Testis (tissue), 3 donors: ENCODE data around the gene NLRP3. TPM values are rescaled to one million over a fixed set of nuclear protein-coding genes. Genes with fewer than 3 reads are reported as not detected.
"Not testable (repeated sequence)": the region's sequence is repeated elsewhere in the genome, so short reads cannot be mapped to it uniquely, and the experiment has no call there.

Experiments
- DNase-seq: peaks from one replicate; pipeline ENCODE4 v3.0.0-alpha.2; 2019
- H3K27ac ChIP-seq, 2 donors: fragments of 200-600 bp; sonication (generic); one replicate each; pipeline ENCODE4 v1.5.1; 2019
- H3K27me3 ChIP-seq: fragments of 200-600 bp; sonication (generic); one replicate; pipeline ENCODE4 v1.5.1; 2019
- H3K36me3 ChIP-seq: fragments of 200-600 bp; sonication (generic); one replicate; pipeline ENCODE4 v1.5.1; 2017; ENCODE audit warnings: low read depth; ENCODE audit errors: missing control alignments
- H3K4me1 ChIP-seq: fragments of 200-600 bp; sonication (generic); one replicate; pipeline ENCODE4 v1.5.1; 2019
- H3K4me3 ChIP-seq, 2 donors: fragments of 200-600 bp; sonication (generic); one replicate each; pipeline ENCODE4 v1.5.1; 2017 to 2019
- H3K9me3 ChIP-seq: fragments of 200-600 bp; sonication (generic); one replicate; pipeline ENCODE4 v1.5.1; 2017
- CTCF ChIP-seq, 3 experiments: fragments of 450-650 bp in 2 of 3; fragments of 200-600 bp in 1 of 3; sonication (generic) in 1 of 3; IDR thresholded peaks; one replicate each; pipeline ENCODE4 v1.5.1; 2016 to 2019; ENCODE audit warnings: antibody characterized with exemption in 3 of 3, mild to moderate bottlenecking in 2 of 3, moderate library complexity in 1 of 3
- POLR2A ChIP-seq: fragments of 450-650 bp; IDR thresholded peaks from one replicate; pipeline ENCODE4 v1.6.1; 2017; ENCODE audit warnings: antibody characterized with exemption, mild to moderate bottlenecking, moderate library complexity
- WGBS, 2 donors: methylation state at CpG; one replicate each; pipeline ENCODE4 v1.1.5; 2018; 5-methylcytosine and 5-hydroxymethylcytosine counted together
- intact Hi-C: fragments of 100-400 bp; cut with DNase I; formaldehyde crosslinking; loops from one replicate; pipeline ENCODE4 v1.15.1; 2023; ENCODE audit warnings: low total_unique reads
- polyA plus RNA-seq: library from polyadenylated mRNA; stranded (reverse); fragments of 350-450 nt; fragmentation: Illumina TruSeq; extraction: RNeasy Lipid Tissue Mini Kit (QIAGEN cat#74804); gene quantifications from one replicate; pipeline ENCODE4 v1.2.3, GENCODE V29; 2014; ENCODE audit warnings: low read depth, low replicate concordance; ENCODE audit not compliant: insufficient read depth
- total RNA-seq, 2 donors: library from RNA; depleted of rRNA; stranded (reverse); fragments of >200 nt; gene quantifications; one replicate each; pipeline ENCODE4 v1.2.3, GENCODE V29; 2016

The NLRP3 gene
- total and polyA plus RNA-seq, 3 donors from 2014 or later = 0.31 to 1.4 (median 0.92) TPM

- DNase-seq = no peak
- no peaks in the 10 kb centered on the region for H3K36me3 ChIP-seq
- H3K9me3 ChIP-seq = no peaks in the 10 kb centered on the region
- H3K27ac ChIP-seq = no peak overlapping the region
- intact Hi-C loops = no loop called here
- TF ChIP-seq POLR2A (no peak), CTCF (IDR thresholded peaks at IDR 0.05) (no peak)
- no peaks in the 10 kb centered on the region for H3K4me1 ChIP-seq
- H3K27me3 ChIP-seq = no peaks in the 10 kb centered on the region
- 68 to 79% methylated on average over 6 of the region's 6 CpGs for WGBS, 2 donors
- H3K4me3 ChIP-seq = no peak overlapping the region
These were observed 49.8 kb downstream of the NLRP3 start for GRCh38 chr1:247465796-247466195.

GRCh38 chr1:247467129-247467528 is 51.2 kb downstream of the NLRP3 start:
- no peak for DNase-seq
- intact Hi-C loops = no loop called here
- TF ChIP-seq POLR2A = no peak
- no peak for TF ChIP-seq CTCF (IDR thresholded peaks at IDR 0.05)
- no peak overlapping the region for H3K27ac ChIP-seq
- H3K9me3 ChIP-seq = no peaks in the 10 kb centered on the region
- H3K4me1 ChIP-seq = no peaks in the 10 kb centered on the region
- 82 to 88% methylated on average over 2 of the region's 2 CpGs for WGBS, 2 donors
- no peaks in the 10 kb centered on the region for H3K27me3 ChIP-seq
- no peak overlapping the region for H3K4me3 ChIP-seq
- H3K36me3 ChIP-seq = no peaks in the 10 kb centered on the region

GRCh38 chr1:247468481-247469140 is 52.6 kb downstream of the NLRP3 start:
- H3K9me3 ChIP-seq = no peaks in the 10 kb centered on the region
- intact Hi-C loops = no loop called here
- 89 to 90% methylated on average over 5 of the region's 5 CpGs for WGBS, 2 donors
- H3K27ac ChIP-seq = no peak overlapping the region
- no peaks in the 10 kb centered on the region for H3K27me3 ChIP-seq
- DNase-seq = no peak
- no peaks in the 10 kb centered on the region for H3K4me1 ChIP-seq
- no peak overlapping the region for H3K4me3 ChIP-seq
- TF ChIP-seq POLR2A (no peak), CTCF (IDR thresholded peaks at IDR 0.05) (no peak)
- no peaks in the 10 kb centered on the region for H3K36me3 ChIP-seq

GRCh38 chr1:247469141-247469535 is 53.2 kb downstream of the NLRP3 start:
- Histone ChIP-seq H3K27me3 (no peaks in the 10 kb centered on the region), H3K36me3 (no peaks in the 10 kb centered on the region), H3K4me3 (no peak overlapping the region), H3K27ac (no peak overlapping the region), H3K9me3 (no peaks in the 10 kb centered on the region), H3K4me1 (no peaks in the 10 kb centered on the region)
- WGBS, 2 donors = 70 to 73% methylated on average over 5 of the region's 5 CpGs
- no peak for DNase-seq
- TF ChIP-seq CTCF (IDR thresholded peaks at IDR 0.05) (no peak), POLR2A (no peak)
- intact Hi-C loops = no loop called here

- H3K9me3 ChIP-seq, H3K4me1 ChIP-seq, H3K27me3 ChIP-seq, H3K27ac ChIP-seq, H3K4me3 ChIP-seq, H3K36me3 ChIP-seq, DNase-seq, intact Hi-C loops: not testable (repeated sequence)
- 71 to 74% methylated on average over 11 to 16 of the region's 16 CpGs for WGBS, 2 donors
These were observed 55.0 kb downstream of the NLRP3 start for GRCh38 chr1:247470942-247471429.
